Smooth muscle cell of the coronary artery (primary cell): ENCODE measurements around the gene MAP4K5. TPM values are rescaled to one million over a fixed set of nuclear protein-coding genes. Genes with fewer than 3 reads are reported as not detected.

Experiments
- total RNA-seq: library from RNA; depleted of rRNA; stranded (reverse); fragments of >200 nt; gene quantifications from 2 replicates; pipeline ENCODE4 v1.2.3, GENCODE V29; 2014; ENCODE audit warnings: low replicate concordance

MAP4K5 gene
- 26.2 and 35.9 TPM in 2 replicates for total RNA-seq

GRCh38 chr14:50532502-50533240 is at the start of gene MAP4K5:
Gene MAP4K5 (minus strand): TSS chr14:50532569. CDS start chr14:50532049, 520 bp downstream.

GRCh38 chr14:50559990-50560930 is 27.9 kb upstream of the MAP4K5 start, which contains the start of gene ATL1:
Gene ATL1 (plus strand): TSS chr14:50560145. CDS start chr14:50560266, 121 bp downstream.

GRCh38 chr14:50396631-50397389 is 135.6 kb downstream of the MAP4K5 start, which contains the start of gene CDKL1:
Gene CDKL1 (minus strand): TSS chr14:50396881. CDS start chr14:50395868, 1,013 bp downstream.

Other genes with a start within 250 kb of the MAP4K5 start
- 3.0 and 3.7 TPM in 2 replicates for gene L2HGDH, start 220.3 kb downstream of the MAP4K5 start, total RNA-seq
- gene DMAC2L, start 220.2 kb downstream of the MAP4K5 start, total RNA-seq = 2.3 and 4.1 TPM in 2 replicates
- gene CDKL1, start 135.7 kb downstream of the MAP4K5 start, total RNA-seq = 3.2 and 5.2 TPM in 2 replicates
- 0.98 and 8.7 TPM in 2 replicates for gene ATL1, start 27.6 kb upstream of the MAP4K5 start, total RNA-seq
- 10.4 and 13.5 TPM in 2 replicates for gene SAV1, start 135.7 kb upstream of the MAP4K5 start, total RNA-seq